OCI-LY1 (cell line): ENCODE data around the gene GOT1.

ENCODE experiments used
- CTCF ChIP-seq: fragments of 200-600 bp; sonication (generic), shearing (Covaris generic); IDR thresholded peaks from 2 replicates; pipeline ENCODE4 v1.5.1; 2017; ENCODE audit warnings: mild to moderate bottlenecking, antibody characterized with exemption, low read length, moderate library complexity, mixed read lengths
- EZH2 ChIP-seq: fragments of 200-600 bp; sonication (generic), shearing (Covaris generic); IDR thresholded peaks from 2 replicates; pipeline ENCODE4 v1.8.0; 2017; ENCODE audit warnings: borderline replicate concordance, mixed run types, mild to moderate bottlenecking, antibody characterized with exemption, low read length, moderate library complexity, mixed read lengths

- TF ChIP-seq CTCF (no peak), EZH2 (no peak)
These were observed 36.7 kb downstream of the GOT1 start for GRCh38 chr10:99393683-99394082.
